GM21786 (cell line): ENCODE data around the gene TNFAIP3.
"Not testable (repeated sequence)": the region's sequence is repeated elsewhere in the genome, so short reads cannot be mapped to it uniquely, and the experiment has no call there.

Experiments used
- ATAC-seq: cut with Tn5 transposase; IDR thresholded peaks from one replicate; pipeline ENCODE4 v1.9.1; 2021; ENCODE audit not compliant: unreplicated experiment

TNFAIP3 gene

DNA sequence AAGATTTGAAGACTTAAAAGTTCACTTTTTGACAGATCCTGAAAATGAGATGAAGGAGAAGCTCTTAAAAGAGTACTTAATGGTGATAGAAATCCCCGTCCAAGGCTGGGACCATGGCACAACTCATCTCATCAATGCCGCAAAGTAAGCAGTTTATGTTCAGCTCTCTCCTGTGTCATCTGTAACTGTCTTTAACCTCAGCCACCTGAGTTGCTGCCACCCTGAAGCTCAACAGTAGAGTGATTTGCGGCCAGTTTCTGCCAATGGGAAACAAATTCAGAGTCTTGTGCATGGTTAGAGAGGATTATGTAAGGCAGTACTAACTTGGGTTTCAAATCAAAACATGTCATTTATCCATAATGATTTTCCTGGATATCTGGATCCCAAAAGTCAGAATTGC is 10.1 kb downstream of the TNFAIP3 start:
- no peak for ATAC-seq

- ATAC-seq, result no peak
Measured at GRCh38 chr6:137877606-137878005, 10.5 kb downstream of the TNFAIP3 start.

DNA sequence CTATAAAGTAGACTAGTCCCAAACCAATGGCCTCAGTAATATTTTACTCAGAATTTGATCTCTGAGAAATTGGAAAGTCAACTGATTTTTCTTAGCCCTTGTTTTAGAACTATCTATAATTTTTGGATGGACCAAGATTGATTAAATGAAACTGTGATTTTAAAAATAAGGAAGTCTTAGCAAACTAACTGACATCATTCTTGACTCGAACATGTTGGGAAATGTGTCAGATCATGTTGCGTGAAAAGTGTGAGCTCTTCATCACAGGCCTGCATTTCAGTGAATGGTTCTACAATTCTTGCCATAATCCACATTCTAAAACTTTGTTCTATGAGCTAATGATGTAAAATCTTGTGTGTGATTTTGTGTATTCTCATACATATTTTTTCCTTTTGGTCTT is 11.0 kb downstream of the TNFAIP3 start:
- no peak for ATAC-seq

- ATAC-seq, result no peak
Measured at GRCh38 chr6:137878486-137879285, 11.6 kb downstream of the TNFAIP3 start.

DNA sequence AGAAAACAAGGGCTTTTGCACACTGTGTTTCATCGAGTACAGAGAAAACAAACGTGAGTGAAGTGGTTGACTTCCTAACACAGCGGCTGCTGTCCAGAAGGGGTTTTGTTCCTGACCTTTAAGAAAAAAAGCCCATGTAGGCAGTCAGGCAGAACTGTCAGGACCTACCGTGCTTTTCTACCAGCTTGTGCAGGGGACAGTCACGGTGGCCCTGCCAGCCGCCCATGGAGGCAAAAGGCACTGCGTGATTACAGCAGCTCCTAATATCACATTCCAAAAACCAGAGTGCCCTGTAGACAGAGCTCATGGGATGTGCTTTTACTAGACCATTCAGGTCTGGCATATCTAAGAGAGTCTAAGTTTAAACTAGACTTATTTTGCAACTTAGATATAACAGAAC is 12.2 kb downstream of the TNFAIP3 start:
- no peak for ATAC-seq

DNA sequence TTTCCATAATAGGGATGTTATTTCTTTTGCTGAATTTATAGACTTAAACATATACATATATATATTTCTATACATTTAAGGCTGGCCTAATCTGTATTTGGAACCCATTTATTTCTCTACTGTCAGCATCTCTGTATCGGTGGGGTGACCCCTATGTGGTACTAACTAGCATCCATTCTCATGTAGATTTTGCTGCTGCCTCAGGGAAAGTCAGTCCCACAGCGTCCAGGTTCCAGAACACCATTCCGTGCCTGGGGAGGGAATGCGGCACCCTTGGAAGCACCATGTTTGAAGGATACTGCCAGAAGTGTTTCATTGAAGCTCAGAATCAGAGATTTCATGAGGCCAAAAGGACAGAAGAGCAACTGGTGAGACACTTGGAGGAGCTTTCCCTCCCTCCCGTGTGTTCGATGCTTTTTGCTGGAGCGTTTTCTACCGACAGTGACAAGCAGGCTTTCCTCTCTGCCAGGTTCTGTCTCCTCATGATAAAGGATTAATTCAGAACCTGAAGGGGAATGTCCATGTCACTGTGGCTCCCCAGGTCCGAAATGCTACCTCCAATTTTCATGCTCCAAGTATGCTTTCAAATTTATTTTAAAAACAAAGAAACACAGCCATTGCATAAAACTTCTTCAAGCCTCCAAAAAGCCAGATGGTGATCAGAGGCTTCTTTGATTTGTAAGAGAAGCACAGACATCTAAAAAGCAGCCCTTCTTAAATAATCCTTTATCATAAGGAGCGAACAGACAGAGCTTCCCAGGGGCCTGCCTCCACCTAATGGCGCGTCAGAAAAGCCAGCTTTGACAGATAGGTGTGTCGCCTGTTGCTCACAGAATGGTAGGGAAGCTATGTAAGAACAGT is 13.1 kb downstream of the TNFAIP3 start:
- no peak for ATAC-seq

- no peak for ATAC-seq
Measured at GRCh38 chr6:137880746-137881521, 13.9 kb downstream of the TNFAIP3 start.

DNA sequence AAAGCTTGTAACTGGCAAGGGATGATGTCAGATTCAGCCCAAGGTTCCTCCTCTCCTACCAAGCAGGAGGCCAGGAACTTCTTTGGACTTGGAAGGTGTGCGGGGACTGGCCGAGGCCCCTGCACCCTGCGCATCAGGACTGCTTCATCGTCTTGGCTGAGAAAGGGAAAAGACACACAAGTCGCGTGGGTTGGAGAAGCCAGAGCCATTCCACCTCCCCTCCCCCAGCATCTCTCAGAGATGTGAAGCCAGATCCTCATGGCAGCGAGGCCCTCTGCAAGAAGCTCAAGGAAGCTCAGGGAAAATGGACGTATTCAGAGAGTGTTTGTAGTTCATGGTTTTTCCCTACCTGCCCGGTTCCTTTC is 14.4 kb downstream of the TNFAIP3 start:
- ATAC-seq, result no peak

- ATAC-seq, result no peak
Measured at GRCh38 chr6:137882225-137882961, 15.3 kb downstream of the TNFAIP3 start.

DNA sequence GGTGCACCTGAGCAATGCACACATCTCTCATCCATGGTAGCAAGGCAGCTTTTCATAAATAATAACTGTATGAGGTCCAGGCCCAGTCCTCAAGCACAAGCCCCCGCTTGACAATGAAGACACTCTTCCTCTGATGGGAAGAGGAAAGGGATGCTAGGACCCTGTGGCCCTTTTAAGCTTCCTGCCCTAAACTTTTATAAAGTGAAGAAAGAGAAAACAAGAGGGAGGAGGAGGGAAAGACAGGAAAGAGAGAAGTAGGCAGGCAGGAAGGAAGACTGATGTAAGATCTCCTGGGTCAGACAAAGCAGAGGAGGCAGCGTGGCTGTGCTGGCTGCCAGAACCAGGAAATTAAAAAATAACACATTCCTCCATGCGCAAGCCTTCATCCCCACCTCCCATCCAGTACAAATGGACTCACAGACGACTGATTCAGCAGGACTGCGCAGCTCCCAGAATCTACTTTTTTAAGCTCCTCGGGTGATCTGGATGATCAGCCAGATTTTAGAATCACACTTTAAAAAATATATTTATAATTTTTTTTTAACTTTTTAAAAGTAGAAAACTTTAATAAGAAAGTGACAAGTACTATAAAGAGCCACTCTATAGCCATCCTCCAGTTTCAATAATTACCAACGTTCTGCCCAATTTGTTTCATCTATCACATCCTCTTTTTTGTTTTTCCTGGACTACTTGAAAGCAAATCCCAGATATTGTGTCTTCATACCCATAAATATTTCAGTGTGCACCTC is 16.5 kb downstream of the TNFAIP3 start:
- no peak for ATAC-seq

DNA sequence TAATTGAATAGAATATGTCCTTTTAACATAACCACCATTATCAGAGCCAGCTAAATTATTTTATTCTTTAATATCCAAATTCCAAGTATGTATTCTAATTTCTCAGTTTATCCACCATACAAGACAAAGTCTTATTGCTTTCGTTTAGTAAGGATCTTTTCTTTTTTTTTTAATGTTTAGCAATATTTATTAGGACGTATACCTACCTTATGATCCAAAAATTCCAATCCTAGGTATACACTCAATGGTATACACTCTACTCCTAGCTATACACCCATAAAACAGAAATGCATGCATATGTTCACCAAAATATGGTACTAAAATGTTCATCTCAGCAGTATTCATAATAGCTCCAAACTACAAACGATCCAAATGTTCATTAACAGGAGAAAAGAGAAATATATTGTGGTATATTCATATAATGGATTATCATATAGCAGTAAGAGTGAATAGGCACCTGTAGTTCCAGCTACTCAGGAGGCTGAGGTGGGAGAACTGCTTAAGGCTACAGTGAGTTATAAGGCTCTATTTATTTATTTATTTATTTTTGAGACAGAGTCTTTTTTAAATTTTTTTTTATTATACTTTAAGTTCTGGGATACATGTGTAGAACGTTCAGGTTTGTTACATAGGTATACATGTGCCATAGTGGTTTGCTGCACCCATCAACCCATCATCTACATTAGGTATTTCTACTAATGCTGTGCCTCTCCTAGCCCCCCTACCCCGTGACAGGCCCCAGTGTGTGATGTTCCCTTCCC is 17.3 kb downstream of the TNFAIP3 start:
- ATAC-seq, result no peak

- ATAC-seq, result not testable (repeated sequence)
Measured at GRCh38 chr6:137884910-137885229, 17.8 kb downstream of the TNFAIP3 start.

DNA sequence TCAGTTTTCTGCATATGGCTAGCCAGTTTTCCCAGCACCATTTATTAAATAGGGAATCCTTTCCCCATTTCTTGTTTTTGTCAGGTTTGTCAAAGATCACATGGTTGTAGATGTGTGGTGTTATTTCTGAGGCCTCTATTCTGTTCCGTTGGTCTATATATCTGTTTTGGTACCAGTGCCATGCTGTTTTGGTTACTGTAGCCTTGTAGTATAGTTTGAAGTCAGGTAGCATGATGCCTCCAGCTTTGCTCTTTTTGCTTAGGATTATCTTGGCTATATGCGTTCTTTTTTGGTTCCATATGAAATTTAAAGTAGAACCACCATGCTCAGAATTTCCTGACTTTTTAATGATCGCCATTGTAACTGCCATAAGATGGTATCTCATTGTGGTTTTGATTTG is 19.2 kb downstream of the TNFAIP3 start:
- ATAC-seq, result not testable (repeated sequence)

DNA sequence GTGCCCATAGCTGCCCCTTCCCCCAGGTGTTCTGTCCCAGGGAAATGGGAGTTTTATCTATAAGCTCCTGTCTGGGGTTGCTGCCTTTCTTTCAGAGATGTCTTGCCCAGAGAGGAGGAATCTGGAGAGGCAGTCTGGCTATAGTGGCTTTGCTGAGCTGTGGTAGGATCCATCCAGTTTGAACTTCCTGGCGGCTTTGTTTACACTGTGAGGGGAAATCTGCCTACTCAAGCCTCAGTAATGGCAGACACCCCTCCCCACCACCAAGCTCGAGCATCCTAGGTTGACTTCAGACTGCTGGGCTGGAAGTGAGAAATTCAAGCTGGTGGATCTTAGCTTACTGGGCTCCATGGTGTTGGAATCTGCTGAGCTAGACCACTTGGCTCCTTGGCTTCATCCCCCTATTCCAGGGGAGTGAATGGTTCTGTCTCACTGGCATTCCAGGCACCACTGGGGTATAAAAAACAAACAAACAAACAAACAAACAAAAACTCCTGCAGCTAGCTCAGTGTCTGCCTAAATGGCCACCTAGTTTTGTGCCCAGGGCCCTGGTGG is 24.0 kb downstream of the TNFAIP3 start:
- no peak for ATAC-seq

GRCh38 chr6:137892271-137892708 is 25.2 kb downstream of the TNFAIP3 start:
- ATAC-seq, result peak; percentile 60

GRCh38 chr6:137893181-137893580 is 26.1 kb downstream of the TNFAIP3 start:
- no peak for ATAC-seq

DNA sequence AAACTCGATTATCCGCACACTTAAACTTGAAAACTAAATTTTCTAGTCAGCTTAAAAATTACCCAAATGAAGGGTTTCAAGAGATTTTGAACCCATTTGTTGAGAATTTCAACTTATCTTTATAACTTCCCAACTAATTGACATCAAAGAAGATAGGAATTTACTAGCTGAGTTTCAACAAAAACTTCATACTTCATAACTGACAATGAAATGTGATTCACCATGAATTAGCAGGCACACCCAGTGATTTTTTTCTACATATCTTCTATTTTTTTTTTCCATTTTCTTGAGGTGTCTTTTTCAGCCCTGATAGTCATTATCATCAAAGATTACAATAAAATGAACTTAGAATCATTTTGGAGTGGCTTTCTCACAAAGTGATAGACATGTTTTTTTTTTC is 26.7 kb downstream of the TNFAIP3 start:
- ATAC-seq, result no peak

DNA sequence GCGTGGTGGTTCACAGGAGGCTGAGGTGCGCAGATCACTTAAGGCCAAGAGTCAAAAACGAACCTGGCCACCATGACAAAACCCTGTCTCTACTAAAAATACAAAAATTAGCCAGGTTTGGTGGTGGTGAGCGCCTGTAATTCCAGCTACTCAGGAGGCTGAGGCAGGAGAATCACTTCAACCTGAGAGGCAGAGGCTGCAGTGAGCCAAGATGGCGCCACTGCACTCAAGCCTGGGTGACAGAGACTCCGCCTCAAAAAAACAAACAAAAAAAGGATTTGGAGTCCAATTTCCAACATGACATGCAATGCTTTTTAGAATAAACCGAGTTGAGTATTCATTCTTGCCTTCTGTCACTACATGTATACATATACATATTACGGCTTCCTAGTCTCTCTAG is 27.3 kb downstream of the TNFAIP3 start:
- ATAC-seq, result not testable (repeated sequence)

- no peak for ATAC-seq
Measured at GRCh38 chr6:137894779-137895385, 27.8 kb downstream of the TNFAIP3 start.
